ENCODE data around the gene ARHGAP15. TPM values are rescaled to one million over a fixed set of nuclear protein-coding genes. Genes with fewer than 3 reads are reported as not detected.
A peak's percentile ranks its signal among the peaks of the same experiment; 100 is the strongest.

ARHGAP15 gene
- total and polyA plus RNA-seq, 7 experiments from 2014 or later = 164 to 311 (median 201) TPM

DNA sequence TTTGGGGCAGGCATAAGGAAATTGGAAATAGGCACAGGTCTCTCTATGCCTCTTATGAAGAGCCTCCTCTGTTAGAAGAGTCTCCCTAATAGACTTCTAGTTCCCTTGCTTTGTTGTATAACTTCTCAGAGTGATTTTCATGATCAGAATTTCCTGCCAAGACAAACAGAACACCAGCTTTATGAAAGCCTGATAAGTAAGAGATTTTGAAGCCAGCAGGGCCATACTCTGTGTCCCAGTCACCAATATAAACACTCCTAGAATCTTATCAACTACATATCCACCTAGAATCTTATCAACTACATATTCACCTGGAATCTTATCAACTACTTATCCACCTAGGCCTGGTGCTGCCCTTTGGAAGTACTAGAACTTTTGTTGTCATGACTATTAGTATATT, 579.5 kb downstream of the ARHGAP15 start:
- ATAC-seq (no peak), DNase-seq (no peak)
- H3K27ac ChIP-seq (ENCODE audit: low read depth, low read length) = no peak overlapping the region
- intact Hi-C loops (cut with micrococcal nuclease) = no loop called here
- Mint-ChIP-seq H3K27me3 (no peaks in the 10 kb centered on the region), H3K9me3 (peaks cover 7 to 43% (median 17%) of the 10 kb centered on the region in 11 donors), H3K27ac (no peak overlapping the region), H3K4me1 (peaks cover 0 to 48% (median 37%) of the 10 kb centered on the region in 7 donors), H3K36me3 (peaks cover 53 to 98% (median 94%) of the 10 kb centered on the region in 5 donors), H3K4me3 (no peak overlapping the region)
- H3K4me1 ChIP-seq (ENCODE audit: control insufficient read depth in 2 of 2, insufficient read depth in 2 of 2, low read length in 2 of 2) = no peaks in the 10 kb centered on the region
- H3K36me3 ChIP-seq (ENCODE audit: control insufficient read depth in 2 of 3, insufficient read depth in 3 of 3, low read length in 3 of 3) = peaks cover 4 to 67% (median 6%) of the 10 kb centered on the region in 3 experiments
- no peak overlapping the region for H3K4me3 ChIP-seq (ENCODE audit: low read length)
- no peaks in the 10 kb centered on the region for H3K9me3 ChIP-seq (ENCODE audit: control insufficient read depth in 2 of 3, low read length in 3 of 3)
- CTCF ChIA-PET = no interaction called here
- POLR2A ChIA-PET = interaction anchor here (0.7 kb wide), 1 partner anchor 127 kb away, joined by 3 read pairs; no protein-coding TSS in a partner anchor
- H3K27me3 ChIP-seq (ENCODE audit: control insufficient read depth in 2 of 2, insufficient read depth in 2 of 2, low read length in 2 of 2) = no peaks in the 10 kb centered on the region

DNA sequence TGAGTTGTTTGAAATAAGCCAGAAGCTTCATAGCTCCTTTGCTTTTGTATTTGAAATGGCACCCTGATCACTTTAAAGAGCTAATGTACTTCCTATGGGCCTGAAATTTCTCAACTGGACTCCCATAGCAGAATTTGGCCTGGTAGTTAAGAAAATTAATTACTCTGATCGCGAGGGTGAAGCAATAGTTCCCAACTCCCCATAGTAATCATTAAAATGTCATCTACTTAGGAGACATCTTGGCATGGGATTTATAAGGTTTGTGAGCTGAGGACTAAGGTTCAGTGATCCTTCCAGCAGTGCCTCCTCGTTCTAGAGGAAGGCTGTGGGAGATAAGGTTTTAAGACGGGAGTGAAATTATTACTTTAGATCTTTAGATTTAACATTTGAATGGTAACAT, 581.0 kb downstream of the ARHGAP15 start:
- CTCF ChIA-PET = no interaction called here
- H3K9me3 Mint-ChIP-seq = peaks cover 7 to 43% (median 17%) of the 10 kb centered on the region in 11 donors
- no peak overlapping the region for H3K27ac Mint-ChIP-seq
- H3K4me1 ChIP-seq (ENCODE audit: control insufficient read depth in 2 of 2, insufficient read depth in 2 of 2, low read length in 2 of 2) = no peaks in the 10 kb centered on the region
- no peaks in the 10 kb centered on the region for H3K9me3 ChIP-seq (ENCODE audit: control insufficient read depth in 2 of 3, low read length in 3 of 3)
- peaks cover 47 to 95% (median 85%) of the 10 kb centered on the region in 5 donors for H3K36me3 Mint-ChIP-seq
- ATAC-seq (no peak), DNase-seq (no peak)
- H3K4me3 Mint-ChIP-seq = peak overlapping the region in 1 of 10 donors; percentile 17
- H3K27me3 ChIP-seq (ENCODE audit: control insufficient read depth in 2 of 2, insufficient read depth in 2 of 2, low read length in 2 of 2) = no peaks in the 10 kb centered on the region
- H3K27me3 Mint-ChIP-seq = no peaks in the 10 kb centered on the region
- POLR2A ChIA-PET = no interaction called here
- H3K4me1 Mint-ChIP-seq = peaks cover 0 to 47% (median 37%) of the 10 kb centered on the region in 7 donors
- no peak overlapping the region for H3K27ac ChIP-seq (ENCODE audit: low read depth, low read length)
- H3K36me3 ChIP-seq (ENCODE audit: control insufficient read depth in 2 of 3, insufficient read depth in 3 of 3, low read length in 3 of 3) = peaks cover 0 to 52% (median 0%) of the 10 kb centered on the region in 3 experiments
- H3K4me3 ChIP-seq (ENCODE audit: low read length) = no peak overlapping the region
- intact Hi-C loops (cut with micrococcal nuclease) = no loop called here

GRCh38 chr2:143710879-143711278, 581.7 kb downstream of the ARHGAP15 start:
- H3K36me3 ChIP-seq (ENCODE audit: control insufficient read depth in 2 of 3, insufficient read depth in 3 of 3, low read length in 3 of 3) = peaks cover 0 to 45% (median 0%) of the 10 kb centered on the region in 3 experiments
- Mint-ChIP-seq H3K9me3 (peaks cover 7 to 43% (median 17%) of the 10 kb centered on the region in 11 donors), H3K4me1 (peaks cover 4 to 52% (median 40%) of the 10 kb centered on the region in 7 donors), H3K36me3 (peaks cover 43 to 92% (median 78%) of the 10 kb centered on the region in 5 donors), H3K27me3 (no peaks in the 10 kb centered on the region), H3K4me3 (no peak overlapping the region), H3K27ac (no peak overlapping the region)
- H3K27me3 ChIP-seq (ENCODE audit: control insufficient read depth in 2 of 2, insufficient read depth in 2 of 2, low read length in 2 of 2) = no peaks in the 10 kb centered on the region
- ATAC-seq = no peak
- H3K4me1 ChIP-seq (ENCODE audit: control insufficient read depth in 2 of 2, insufficient read depth in 2 of 2, low read length in 2 of 2) = no peaks in the 10 kb centered on the region
- H3K27ac ChIP-seq (ENCODE audit: low read depth, low read length) = no peak overlapping the region
- intact Hi-C loops (cut with micrococcal nuclease) = no loop called here
- CTCF ChIA-PET = no interaction called here
- no peak for DNase-seq
- POLR2A ChIA-PET = no interaction called here
- no peak overlapping the region for H3K4me3 ChIP-seq (ENCODE audit: low read length)
- no peaks in the 10 kb centered on the region for H3K9me3 ChIP-seq (ENCODE audit: control insufficient read depth in 2 of 3, low read length in 3 of 3)

DNA sequence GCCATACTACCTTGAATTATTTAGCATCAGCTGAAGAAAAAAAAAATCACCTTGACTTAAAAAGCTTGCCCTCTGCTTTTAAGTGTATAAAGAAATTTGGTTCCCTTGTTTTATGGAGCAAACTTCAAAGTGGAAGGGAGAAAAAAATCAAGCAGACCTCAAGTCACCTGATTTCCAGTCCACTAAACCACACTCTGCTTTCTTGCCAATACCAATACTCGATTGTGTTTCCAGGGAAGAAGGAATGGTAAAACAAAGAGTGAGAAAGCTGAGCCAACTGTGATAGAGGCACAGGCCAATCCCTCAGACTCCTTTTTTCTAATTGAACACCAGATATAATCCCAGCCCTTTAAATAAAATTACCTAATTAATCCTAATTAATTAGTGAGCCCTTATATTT, 587.3 kb downstream of the ARHGAP15 start:
- Mint-ChIP-seq H3K36me3 (peaks cover 35 to 87% (median 58%) of the 10 kb centered on the region in 5 donors), H3K27me3 (no peaks in the 10 kb centered on the region), H3K4me1 (peaks cover 13 to 57% (median 50%) of the 10 kb centered on the region in 7 donors), H3K4me3 (no peak overlapping the region), H3K27ac (peak overlapping the region in 5 of 9 donors; percentile 22 to 64 (median 37)), H3K9me3 (peaks cover 0 to 14% (median 3%) of the 10 kb centered on the region in 11 donors)
- intact Hi-C loops (cut with micrococcal nuclease) = no loop called here
- H3K9me3 ChIP-seq (ENCODE audit: control insufficient read depth in 2 of 3, low read length in 3 of 3) = no peaks in the 10 kb centered on the region
- ATAC-seq (no peak), DNase-seq (no peak)
- H3K4me3 ChIP-seq (ENCODE audit: low read length) = no peak overlapping the region
- H3K4me1 ChIP-seq (ENCODE audit: control insufficient read depth in 2 of 2, insufficient read depth in 2 of 2, low read length in 2 of 2) = no peaks in the 10 kb centered on the region
- H3K27ac ChIP-seq (ENCODE audit: low read depth, low read length) = no peak overlapping the region
- peaks cover 0 to 10% (median 4%) of the 10 kb centered on the region in 3 experiments for H3K36me3 ChIP-seq (ENCODE audit: control insufficient read depth in 2 of 3, insufficient read depth in 3 of 3, low read length in 3 of 3)
- no peaks in the 10 kb centered on the region for H3K27me3 ChIP-seq (ENCODE audit: control insufficient read depth in 2 of 2, insufficient read depth in 2 of 2, low read length in 2 of 2)
- ChIA-PET CTCF (no interaction called here), POLR2A (no interaction called here)

- no peaks in the 10 kb centered on the region for H3K27me3 ChIP-seq (ENCODE audit: control insufficient read depth in 2 of 2, insufficient read depth in 2 of 2, low read length in 2 of 2)
- ATAC-seq (no peak), DNase-seq (no peak)
- Mint-ChIP-seq H3K27ac (peak overlapping the region in 2 of 9 donors; percentile 64 to 66), H3K27me3 (no peaks in the 10 kb centered on the region), H3K4me1 (peaks cover 13 to 53% (median 45%) of the 10 kb centered on the region in 7 donors), H3K9me3 (peaks cover 0 to 9% (median under 1%) of the 10 kb centered on the region in 11 donors), H3K36me3 (peaks cover 31 to 81% (median 54%) of the 10 kb centered on the region in 5 donors), H3K4me3 (no peak overlapping the region)
- no peaks in the 10 kb centered on the region for H3K4me1 ChIP-seq (ENCODE audit: control insufficient read depth in 2 of 2, insufficient read depth in 2 of 2, low read length in 2 of 2)
- H3K9me3 ChIP-seq (ENCODE audit: control insufficient read depth in 2 of 3, low read length in 3 of 3) = no peaks in the 10 kb centered on the region
- peaks cover 0 to 5% (median 4%) of the 10 kb centered on the region in 3 experiments for H3K36me3 ChIP-seq (ENCODE audit: control insufficient read depth in 2 of 3, insufficient read depth in 3 of 3, low read length in 3 of 3)
- H3K27ac ChIP-seq (ENCODE audit: low read depth, low read length) = no peak overlapping the region
- ChIA-PET CTCF (no interaction called here), POLR2A (no interaction called here)
- intact Hi-C loops (cut with micrococcal nuclease) = no loop called here
- no peak overlapping the region for H3K4me3 ChIP-seq (ENCODE audit: low read length)
Measured at GRCh38 chr2:143717053-143717452, 587.8 kb downstream of the ARHGAP15 start.

GRCh38 chr2:143717536-143718168, 588.4 kb downstream of the ARHGAP15 start:
- Histone ChIP-seq H3K27ac (ENCODE audit: low read depth, low read length) (no peak overlapping the region), H3K27me3 (ENCODE audit: control insufficient read depth in 2 of 2, insufficient read depth in 2 of 2, low read length in 2 of 2) (no peaks in the 10 kb centered on the region), H3K36me3 (ENCODE audit: control insufficient read depth in 2 of 3, insufficient read depth in 3 of 3, low read length in 3 of 3) (peaks cover 0 to 4% (median under 1%) of the 10 kb centered on the region in 3 experiments), H3K4me3 (ENCODE audit: low read length) (no peak overlapping the region), H3K9me3 (ENCODE audit: control insufficient read depth in 2 of 3, low read length in 3 of 3) (no peaks in the 10 kb centered on the region), H3K4me1 (ENCODE audit: control insufficient read depth in 2 of 2, insufficient read depth in 2 of 2, low read length in 2 of 2) (no peaks in the 10 kb centered on the region)
- Mint-ChIP-seq H3K4me1 (peaks cover 18 to 55% (median 43%) of the 10 kb centered on the region in 7 donors), H3K4me3 (no peak overlapping the region), H3K27me3 (no peaks in the 10 kb centered on the region), H3K27ac (peak overlapping the region in 1 of 9 donors; percentile 66), H3K9me3 (peaks cover 0 to 9% (median 0%) of the 10 kb centered on the region in 11 donors), H3K36me3 (peaks cover 27 to 80% (median 54%) of the 10 kb centered on the region in 5 donors)
- intact Hi-C loops (cut with micrococcal nuclease) = no loop called here
- CTCF ChIA-PET = no interaction called here
- ATAC-seq = no peak
- POLR2A ChIA-PET = no interaction called here
- no peak for DNase-seq

All from naive thymus-derived CD4-positive, alpha-beta T cell (primary cell).